Measurements from ENCODE around the gene TMEM242.

GRCh38 chr6:157323966-157324300 is 614 bp upstream of the TMEM242 start:
- TF ChIP-seq CTCF (IDR thresholded peaks at IDR 0.05; ENCODE audit: extremely low read depth in 1 of 2, insufficient read depth in 1 of 2, low read depth in 1 of 2, low read length in 2 of 2), result peak in 1 of 2 donors; percentile 38
- TF ChIP-seq POLR2AphosphoS5 (IDR thresholded peaks at IDR 0.05; ENCODE audit: insufficient read depth, low read depth, low read length), result no peak
- no peak for TF ChIP-seq POLR2A (IDR thresholded peaks at IDR 0.05; ENCODE audit: low read depth, low read length)
- no peak for TF ChIP-seq EZH2 (IDR thresholded peaks at IDR 0.05; ENCODE audit: borderline replicate concordance, low read depth, low read length, severe bottlenecking)
- no peak for TF ChIP-seq MAX (IDR thresholded peaks at IDR 0.05; ENCODE audit: insufficient read depth, insufficient read length)
- TF ChIP-seq MYC (IDR thresholded peaks at IDR 0.05; ENCODE audit: low read depth, low read length), result no peak
- no peak for TF ChIP-seq FOS (IDR thresholded peaks at IDR 0.05; ENCODE audit: borderline replicate concordance, insufficient read depth, low read length)
- no peak for TF ChIP-seq JUN (IDR thresholded peaks at IDR 0.05; ENCODE audit: borderline replicate concordance, insufficient read depth, insufficient read length, low read depth)

Data from endothelial cell of umbilical vein (primary cell).